ENCODE measurements around the gene ITPA.

GRCh38 chr20:3190681-3191111 lies 18.6 kb upstream of the ITPA start:
- no peak for TF ChIP-seq RNF2 (IDR thresholded peaks at IDR 0.05; ENCODE audit: borderline replicate concordance, low read depth, low read length, missing control alignments, poor library complexity, severe bottlenecking)
- TF ChIP-seq POLR2A (IDR thresholded peaks at IDR 0.05; ENCODE audit: control extremely low read depth in 1 of 2, low read depth in 2 of 2, low read length in 2 of 2), result no peak
- no peak for TF ChIP-seq ZNF274 (IDR thresholded peaks at IDR 0.05; ENCODE audit: borderline replicate concordance, extremely low read depth, low read length)
- TF ChIP-seq CEBPB (IDR thresholded peaks at IDR 0.05; ENCODE audit: low read depth, low read length), result no peak
- no peak for TF ChIP-seq SP1 (IDR thresholded peaks at IDR 0.05; ENCODE audit: low read depth, low read length)
- no peak for TF ChIP-seq EZH2 (IDR thresholded peaks at IDR 0.05; ENCODE audit: low read depth, low read length, severe bottlenecking)
- TF ChIP-seq ATF2 (IDR thresholded peaks at IDR 0.05; ENCODE audit: low read length), result no peak
- TF ChIP-seq CTCF (IDR thresholded peaks at IDR 0.05; ENCODE audit: control extremely low read depth in 1 of 3, insufficient read depth in 1 of 3, low read depth in 1 of 3, low read length in 3 of 3), result peak in 1 of 3 experiments; percentile 21; a peak in 1 of 4 replicates
- 0 out of 4 replicates have a peak, but pooled peaks of 1 of the 2 experiments have one; percentile 18 for TF ChIP-seq RAD21 (IDR thresholded peaks at IDR 0.05 in 1 of 2, conservative IDR thresholded peaks at IDR 0.05 in 1 of 2; ENCODE audit: low read depth in 2 of 2, low read length in 2 of 2)
- no peak for TF ChIP-seq CHD2 (IDR thresholded peaks at IDR 0.05; ENCODE audit: low read length)
- no peak for TF ChIP-seq TEAD4 (IDR thresholded peaks at IDR 0.05; ENCODE audit: low read depth, low read length)
- TF ChIP-seq KDM5A (IDR thresholded peaks at IDR 0.05; ENCODE audit: low read length), result no peak
- no peak for TF ChIP-seq BCL11A (IDR thresholded peaks at IDR 0.05; ENCODE audit: low read depth in 2 of 2, low read length in 2 of 2)
